SK-N-SH treated with all-trans-retinoic acid at 6 μM for 48 hours (cell line): ENCODE data around the gene GTF2A1L.

Experiments used
- ARNTL ChIP-seq: fragments of 450-650 bp; formaldehyde crosslinking; IDR thresholded peaks from 2 replicates; pipeline ENCODE4 v1.5.0; 2020; ENCODE audit warnings: low read depth, mild to moderate bottlenecking, moderate library complexity, borderline replicate concordance
- CSRNP3 ChIP-seq: fragments of 250-450 bp; sonication (Bioruptor Pico); IDR thresholded peaks from 2 replicates; pipeline ENCODE4 v1.5.1; 2021; ENCODE audit warnings: mild to moderate bottlenecking, moderate library complexity
- GLIS3 ChIP-seq: fragments of 250-450 bp; sonication (Bioruptor Pico); IDR thresholded peaks from 2 replicates; pipeline ENCODE4 v1.5.0; 2020; ENCODE audit warnings: mild to moderate bottlenecking, moderate library complexity
- OSR1 ChIP-seq: fragments of 250-450 bp; sonication (Bioruptor Pico); IDR thresholded peaks from 2 replicates; pipeline ENCODE4 v1.8.0; 2022; ENCODE audit warnings: moderate library complexity, mild to moderate bottlenecking, inconsistent platforms
- TSHZ2 ChIP-seq: fragments of 250-450 bp; sonication (Bioruptor Pico); IDR thresholded peaks from 2 replicates; pipeline ENCODE4 v1.5.0; 2020; ENCODE audit warnings: mild to moderate bottlenecking, moderate library complexity
- ZFP3 ChIP-seq: fragments of 250-450 bp; sonication (Bioruptor Pico); IDR thresholded peaks from 2 replicates; pipeline ENCODE4 v1.5.0; 2020; ENCODE audit warnings: mild to moderate bottlenecking, moderate library complexity
- ZNF70 ChIP-seq: fragments of 450-650 bp; formaldehyde crosslinking; IDR thresholded peaks from 2 replicates; pipeline ENCODE4 v1.5.0; 2020; ENCODE audit warnings: mild to moderate bottlenecking, moderate library complexity
- TF ChIP-seq, protein P1 (sequence below): fragments of 250-450 bp; sonication (Bioruptor Pico); IDR thresholded peaks from 2 replicates; pipeline ENCODE4 v1.8.0; 2021; ENCODE audit warnings: low read depth, mild to moderate bottlenecking, moderate library complexity, borderline replicate concordance
- TF ChIP-seq, protein P2 (sequence below): fragments of 250-450 bp; sonication (Bioruptor Pico); IDR thresholded peaks from 2 replicates; pipeline ENCODE4 v1.8.0; 2020; ENCODE audit warnings: mild to moderate bottlenecking, moderate library complexity, borderline replicate concordance

DNA sequence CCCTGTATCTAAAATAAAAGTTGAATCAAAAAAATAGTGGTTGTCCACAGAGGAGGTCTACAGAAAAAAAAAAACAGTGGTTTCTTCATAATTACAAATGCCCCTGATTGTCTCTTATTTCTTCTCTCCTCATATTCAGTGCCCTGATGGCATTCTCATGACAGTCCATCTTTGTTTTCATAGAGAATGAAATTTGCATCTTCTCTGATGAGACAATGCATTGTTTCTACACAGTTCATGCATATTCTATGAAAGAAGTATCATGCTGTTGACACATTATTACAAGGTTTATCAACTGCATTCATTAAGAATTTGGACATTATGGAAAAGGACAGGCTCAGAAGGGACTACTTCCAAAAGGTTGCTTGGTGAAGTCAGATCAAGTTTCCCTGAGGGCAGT is 78.3 kb downstream of the GTF2A1L start:
- no peak for TF ChIP-seq ZNF70
- TF ChIP-seq ARNTL (CRISPR knock-in tag): no peak
- TF ChIP-seq, protein P1, sequence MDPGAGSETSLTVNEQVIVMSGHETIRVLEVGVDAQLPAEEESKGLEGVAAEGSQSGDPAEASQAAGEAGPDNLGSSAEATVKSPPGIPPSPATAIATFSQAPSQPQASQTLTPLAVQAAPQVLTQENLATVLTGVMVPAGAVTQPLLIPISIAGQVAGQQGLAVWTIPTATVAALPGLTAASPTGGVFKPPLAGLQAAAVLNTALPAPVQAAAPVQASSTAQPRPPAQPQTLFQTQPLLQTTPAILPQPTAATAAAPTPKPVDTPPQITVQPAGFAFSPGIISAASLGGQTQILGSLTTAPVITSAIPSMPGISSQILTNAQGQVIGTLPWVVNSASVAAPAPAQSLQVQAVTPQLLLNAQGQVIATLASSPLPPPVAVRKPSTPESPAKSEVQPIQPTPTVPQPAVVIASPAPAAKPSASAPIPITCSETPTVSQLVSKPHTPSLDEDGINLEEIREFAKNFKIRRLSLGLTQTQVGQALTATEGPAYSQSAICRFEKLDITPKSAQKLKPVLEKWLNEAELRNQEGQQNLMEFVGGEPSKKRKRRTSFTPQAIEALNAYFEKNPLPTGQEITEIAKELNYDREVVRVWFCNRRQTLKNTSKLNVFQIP (CRISPR knock-in tag): no peak
- TF ChIP-seq GLIS3: no peak
- TF ChIP-seq, protein P2, sequence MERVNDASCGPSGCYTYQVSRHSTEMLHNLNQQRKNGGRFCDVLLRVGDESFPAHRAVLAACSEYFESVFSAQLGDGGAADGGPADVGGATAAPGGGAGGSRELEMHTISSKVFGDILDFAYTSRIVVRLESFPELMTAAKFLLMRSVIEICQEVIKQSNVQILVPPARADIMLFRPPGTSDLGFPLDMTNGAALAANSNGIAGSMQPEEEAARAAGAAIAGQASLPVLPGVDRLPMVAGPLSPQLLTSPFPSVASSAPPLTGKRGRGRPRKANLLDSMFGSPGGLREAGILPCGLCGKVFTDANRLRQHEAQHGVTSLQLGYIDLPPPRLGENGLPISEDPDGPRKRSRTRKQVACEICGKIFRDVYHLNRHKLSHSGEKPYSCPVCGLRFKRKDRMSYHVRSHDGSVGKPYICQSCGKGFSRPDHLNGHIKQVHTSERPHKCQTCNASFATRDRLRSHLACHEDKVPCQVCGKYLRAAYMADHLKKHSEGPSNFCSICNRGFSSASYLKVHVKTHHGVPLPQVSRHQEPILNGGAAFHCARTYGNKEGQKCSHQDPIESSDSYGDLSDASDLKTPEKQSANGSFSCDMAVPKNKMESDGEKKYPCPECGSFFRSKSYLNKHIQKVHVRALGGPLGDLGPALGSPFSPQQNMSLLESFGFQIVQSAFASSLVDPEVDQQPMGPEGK (CRISPR knock-in tag): no peak
- TF ChIP-seq CSRNP3 (CRISPR knock-in tag): no peak
- no peak for TF ChIP-seq OSR1
- no peak for TF ChIP-seq ZFP3 (CRISPR knock-in tag)
- TF ChIP-seq TSHZ2: no peak
